ENCODE results near the gene DSTN. TPM values are rescaled to one million over a fixed set of nuclear protein-coding genes. Genes with fewer than 3 reads are reported as not detected.

DSTN gene
- total RNA-seq, 1 experiment from 2014 or later: 202 TPM

GRCh38 chr20:17655865-17656479 lies 86.1 kb downstream of the DSTN start:
- Histone ChIP-seq H3K4me1 (ENCODE audit: control insufficient read depth in 1 of 2, insufficient read depth in 2 of 2, low read length in 2 of 2) (peaks cover 0 to 18% of the 10 kb centered on the region in 2 experiments; a peak in 2 of 4 replicates), H4K20me1 (ENCODE audit: insufficient read depth) (no peaks in the 10 kb centered on the region; the same call in 1 of the 2 replicates), H3K9ac (ENCODE audit: low read length) (no peak overlapping the region), H3K4me2 (ENCODE audit: low read length) (no peak overlapping the region), H3K27me3 (ENCODE audit: insufficient read depth, low read length) (no peaks in the 10 kb centered on the region), H3K27ac (ENCODE audit: low read depth, low read length) (0 out of 2 replicates have a peak overlapping the region, but pooled peaks have one; percentile 15), H3K9me2 (ENCODE audit: insufficient read depth) (no peaks in the 10 kb centered on the region), H2AFZ (ENCODE audit: low read depth, low read length, poor library complexity, severe bottlenecking) (no peak overlapping the region), H3K36me3 (ENCODE audit: control insufficient read depth in 1 of 2, insufficient read depth in 2 of 2, low read length in 2 of 2) (peaks cover 16 to 35% of the 10 kb centered on the region in 2 experiments), H3K9me3 (ENCODE audit: control insufficient read depth in 1 of 2, insufficient read depth in 1 of 2, low read depth in 1 of 2, low read length in 2 of 2) (peaks cover 8 to 10% of the 10 kb centered on the region in 2 experiments; a peak in 1 of 4 replicates), H3K79me2 (ENCODE audit: insufficient read depth, low read length) (peaks cover 81% of the 10 kb centered on the region), H3K4me3 (replicated peaks in 1 of 2; ENCODE audit: low read depth in 1 of 2, low read length in 2 of 2) (no peak overlapping the region)
- no TSS peak for BruUV-seq (replicated peaks)
- ChIA-PET POLR2A (no interaction called here), CTCF (interaction anchor here (1.1 to 1.8 kb wide), 3 partner anchors 14 to 283 kb away, joined by 3 to 6 read pairs (median 3); no protein-coding TSS in a partner anchor), RAD21 (ENCODE audit: low non-redundant PET in 1 of 2, low total read pairs in 2 of 2, uncharacterized antibody in 2 of 2, unreplicated experiment in 2 of 2) (no interaction called here)
- TF ChIP-seq, protein P1, sequence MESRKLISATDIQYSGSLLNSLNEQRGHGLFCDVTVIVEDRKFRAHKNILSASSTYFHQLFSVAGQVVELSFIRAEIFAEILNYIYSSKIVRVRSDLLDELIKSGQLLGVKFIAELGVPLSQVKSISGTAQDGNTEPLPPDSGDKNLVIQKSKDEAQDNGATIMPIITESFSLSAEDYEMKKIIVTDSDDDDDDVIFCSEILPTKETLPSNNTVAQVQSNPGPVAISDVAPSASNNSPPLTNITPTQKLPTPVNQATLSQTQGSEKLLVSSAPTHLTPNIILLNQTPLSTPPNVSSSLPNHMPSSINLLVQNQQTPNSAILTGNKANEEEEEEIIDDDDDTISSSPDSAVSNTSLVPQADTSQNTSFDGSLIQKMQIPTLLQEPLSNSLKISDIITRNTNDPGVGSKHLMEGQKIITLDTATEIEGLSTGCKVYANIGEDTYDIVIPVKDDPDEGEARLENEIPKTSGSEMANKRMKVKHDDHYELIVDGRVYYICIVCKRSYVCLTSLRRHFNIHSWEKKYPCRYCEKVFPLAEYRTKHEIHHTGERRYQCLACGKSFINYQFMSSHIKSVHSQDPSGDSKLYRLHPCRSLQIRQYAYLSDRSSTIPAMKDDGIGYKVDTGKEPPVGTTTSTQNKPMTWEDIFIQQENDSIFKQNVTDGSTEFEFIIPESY (IDR thresholded peaks at IDR 0.05; ENCODE audit: extremely low read depth, insufficient replicate concordance, low read length): no peak
- no peak for TF ChIP-seq EZH2 (IDR thresholded peaks at IDR 0.05)
- TF ChIP-seq JUND (IDR thresholded peaks at IDR 0.05): no peak
- peak; percentile 31; the same call in 1 of the 2 replicates for TF ChIP-seq FOSL1 (IDR thresholded peaks at IDR 0.05; ENCODE audit: low read depth)
- intact Hi-C loops (cut with micrococcal nuclease): loop anchor here (1.0 to 5.0 kb wide), 3 partner anchors 243 to 341 kb away; no protein-coding TSS in a partner anchor
- DNase-seq (ENCODE audit: low read depth, low spot score) (no peak), ATAC-seq (peak; percentile 64)
